T-helper 17 cell (primary cell): ENCODE measurements around the gene KRTAP12-1. TPM values are rescaled to one million over a fixed set of nuclear protein-coding genes. Genes with fewer than 3 reads are reported as not detected.

Experiments
- ATAC-seq: fragments of 150-1000 bp; cut with Tn5 transposase; 2 replicates; pipeline ENCODE4 v1.10.0; 2021; ENCODE audit warnings: mild to moderate bottlenecking, moderate library complexity
- DNase-seq, 3 donors: peaks; one replicate each; pipeline versions ENCODE4 v3.0.0 to v3.0.0-alpha.2; 2020 to 2021
- H3K9me3 ChIP-seq: one replicate; pipeline ENCODE4 v1.7.0; 2013; ENCODE audit warnings: low read length, mild to moderate bottlenecking; ENCODE audit not compliant: control insufficient read depth, poor library complexity, severe bottlenecking
- H3K27ac Mint-ChIP-seq: one replicate; pipeline ENCODE4 v1.8.0; 2022; ENCODE audit warnings: mild to moderate bottlenecking, moderate library complexity, mixed read lengths
- H3K27me3 Mint-ChIP-seq: one replicate; pipeline ENCODE4 v1.8.0; 2022; ENCODE audit warnings: mixed read lengths
- H3K36me3 Mint-ChIP-seq: one replicate; pipeline ENCODE4 v1.8.0; 2022; ENCODE audit warnings: low read depth, mixed read lengths
- H3K4me1 Mint-ChIP-seq: one replicate; pipeline ENCODE4 v1.8.0; 2022; ENCODE audit warnings: mild to moderate bottlenecking, mixed read lengths
- H3K4me3 Mint-ChIP-seq: one replicate; pipeline ENCODE4 v1.8.0; 2022; ENCODE audit warnings: mild to moderate bottlenecking, moderate library complexity, mixed read lengths
- total RNA-seq, 4 donors: library from RNA in 2 of 4; stranded (reverse) in 2 of 4; gene quantifications; one replicate each; pipeline ENCODE4 v1.2.3 and lab custom pipeline; 2022 to 2026

The KRTAP12-1 gene
- total RNA-seq, 2 donors from 2014 or later: not detected

- H3K27me3 Mint-ChIP-seq: no peaks in the 10 kb centered on the region
- peaks cover 5% of the 10 kb centered on the region for H3K9me3 ChIP-seq
- DNase-seq (no peak), ATAC-seq (no peak)
- H3K4me3 Mint-ChIP-seq: no peak overlapping the region
- peaks cover 2% of the 10 kb centered on the region for H3K36me3 Mint-ChIP-seq
- no peak overlapping the region for H3K27ac Mint-ChIP-seq
- H3K4me1 Mint-ChIP-seq: no peaks in the 10 kb centered on the region
Measured at GRCh38 chr21:44636209-44637017, 45.5 kb downstream of the KRTAP12-1 start.

- Mint-ChIP-seq H3K27ac (no peak overlapping the region), H3K36me3 (no peaks in the 10 kb centered on the region), H3K4me1 (no peaks in the 10 kb centered on the region), H3K4me3 (no peak overlapping the region), H3K27me3 (no peaks in the 10 kb centered on the region)
- DNase-seq (no peak), ATAC-seq (no peak)
- H3K9me3 ChIP-seq: peaks cover 5% of the 10 kb centered on the region
Measured at GRCh38 chr21:44632067-44632466, 49.9 kb downstream of the KRTAP12-1 start.

Other genes with a start within 250 kb of the KRTAP12-1 start
- gene LRRC3, start 226.7 kb downstream of the KRTAP12-1 start, total RNA-seq: 1 to 10 TPM in 1 of 2 donors, under 1 TPM in 1; 0.85 to 1.0 TPM
- not detected for gene KRTAP10-1, start 142.0 kb downstream of the KRTAP12-1 start, total RNA-seq
- not detected for gene KRTAP10-2, start 130.7 kb downstream of the KRTAP12-1 start, total RNA-seq
- not detected for gene KRTAP10-3, start 123.4 kb downstream of the KRTAP12-1 start, total RNA-seq
- gene KRTAP10-4, start 108.4 kb downstream of the KRTAP12-1 start, total RNA-seq: not detected
- not detected for gene KRTAP10-5, start 101.6 kb downstream of the KRTAP12-1 start, total RNA-seq
- gene KRTAP10-6, start 89.7 kb downstream of the KRTAP12-1 start, total RNA-seq: not detected
- not detected for gene KRTAP10-7, start 81.6 kb downstream of the KRTAP12-1 start, total RNA-seq
- gene KRTAP10-8, start 70.1 kb downstream of the KRTAP12-1 start, total RNA-seq: not detected
- not detected for gene KRTAP10-9, start 55.1 kb downstream of the KRTAP12-1 start, total RNA-seq
- gene KRTAP10-10, start 44.8 kb downstream of the KRTAP12-1 start, total RNA-seq: not detected
- not detected for gene KRTAP10-11, start 35.7 kb downstream of the KRTAP12-1 start, total RNA-seq
- gene KRTAP12-4, start 27.5 kb downstream of the KRTAP12-1 start, total RNA-seq: not detected
- gene KRTAP12-3, start 24.2 kb downstream of the KRTAP12-1 start, total RNA-seq: not detected
- gene KRTAP12-2, start 15.2 kb downstream of the KRTAP12-1 start, total RNA-seq: not detected
- not detected for gene KRTAP10-12, start 15.0 kb upstream of the KRTAP12-1 start, total RNA-seq
- not detected for gene TSPEAR, start 29.4 kb upstream of the KRTAP12-1 start, total RNA-seq
- gene UBE2G2, start 119.7 kb upstream of the KRTAP12-1 start, total RNA-seq: 100 to 1,000 TPM; 124 TPM
- gene SUMO3, start 135.9 kb upstream of the KRTAP12-1 start, total RNA-seq: 10 to 100 TPM; 62.1 to 73.4 TPM
- 100 to 1,000 TPM in 1 of 2 donors, 10 to 100 TPM in 1; 98.4 to 123 TPM for gene PTTG1IP, start 191.5 kb upstream of the KRTAP12-1 start, total RNA-seq
- 100 to 1,000 TPM; 248 to 359 TPM for gene ITGB2, start 238.7 kb upstream of the KRTAP12-1 start, total RNA-seq